Activated T-cell treated with anti-CD3 and anti-CD28 coated beads for 1 hour (primary cell): ENCODE results near the gene EPHB2.

ENCODE experiments used
- DNase-seq: peaks from one replicate; pipeline ENCODE4 v3.0.0-alpha.2; 2020; ENCODE audit warnings: low read depth

Gene EPHB2

DNA sequence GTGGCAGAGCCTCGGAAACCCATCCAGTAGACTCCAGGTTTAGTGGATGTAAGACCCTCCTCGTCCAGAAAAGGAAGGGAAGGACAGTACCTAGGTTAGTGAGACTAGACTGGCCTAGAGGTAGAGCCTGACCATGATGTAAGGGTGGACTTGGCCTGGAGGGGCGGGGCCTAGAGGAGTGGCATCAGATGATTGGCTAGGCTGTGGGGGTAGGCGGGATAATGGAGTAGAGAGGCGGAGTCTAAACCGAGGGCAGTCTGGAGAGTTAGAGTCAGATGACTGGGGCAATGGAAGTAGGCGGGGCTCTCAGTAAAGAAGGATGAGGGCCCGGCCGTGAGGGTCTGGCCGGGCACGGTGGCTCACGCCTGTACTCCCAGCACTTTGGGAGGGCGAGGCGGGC lies 70.1 kb downstream of the EPHB2 start:
- DNase-seq, result no peak

GRCh38 chr1:22781483-22781882 lies 70.8 kb downstream of the EPHB2 start:
- DNase-seq, result no peak

DNA sequence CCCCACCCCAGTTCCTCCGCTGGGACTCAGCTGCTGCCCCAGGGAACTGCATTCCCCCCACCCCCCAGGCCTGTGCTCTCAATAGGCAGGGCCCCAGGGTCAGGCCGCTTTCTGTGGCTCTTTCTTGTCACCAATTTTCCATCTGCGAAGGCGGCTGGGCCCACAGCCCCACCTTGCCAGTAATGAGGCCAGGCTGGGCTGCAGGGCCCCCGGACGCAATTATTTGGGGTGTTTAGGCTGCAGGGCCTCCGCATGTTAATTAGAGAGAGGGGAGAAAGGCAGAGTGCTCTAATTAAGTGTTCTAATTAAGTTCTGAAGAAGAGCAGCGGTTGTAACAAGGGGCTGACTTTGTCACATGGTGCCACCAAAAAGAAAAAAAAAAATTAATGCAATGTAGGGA lies 71.8 kb downstream of the EPHB2 start:
- DNase-seq, result no peak

DNA sequence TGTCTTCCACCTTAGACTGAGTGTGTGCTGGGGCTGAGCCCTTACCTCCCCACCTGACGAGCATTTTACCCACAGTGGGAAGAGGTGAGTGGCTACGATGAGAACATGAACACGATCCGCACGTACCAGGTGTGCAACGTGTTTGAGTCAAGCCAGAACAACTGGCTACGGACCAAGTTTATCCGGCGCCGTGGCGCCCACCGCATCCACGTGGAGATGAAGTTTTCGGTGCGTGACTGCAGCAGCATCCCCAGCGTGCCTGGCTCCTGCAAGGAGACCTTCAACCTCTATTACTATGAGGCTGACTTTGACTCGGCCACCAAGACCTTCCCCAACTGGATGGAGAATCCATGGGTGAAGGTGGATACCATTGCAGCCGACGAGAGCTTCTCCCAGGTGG lies 73.7 kb downstream of the EPHB2 start:
- DNase-seq, result no peak

GRCh38 chr1:22784737-22785136 lies 74.1 kb downstream of the EPHB2 start:
- no peak for DNase-seq

- no peak for DNase-seq
Measured at GRCh38 chr1:22786101-22786500, 75.5 kb downstream of the EPHB2 start.

DNA sequence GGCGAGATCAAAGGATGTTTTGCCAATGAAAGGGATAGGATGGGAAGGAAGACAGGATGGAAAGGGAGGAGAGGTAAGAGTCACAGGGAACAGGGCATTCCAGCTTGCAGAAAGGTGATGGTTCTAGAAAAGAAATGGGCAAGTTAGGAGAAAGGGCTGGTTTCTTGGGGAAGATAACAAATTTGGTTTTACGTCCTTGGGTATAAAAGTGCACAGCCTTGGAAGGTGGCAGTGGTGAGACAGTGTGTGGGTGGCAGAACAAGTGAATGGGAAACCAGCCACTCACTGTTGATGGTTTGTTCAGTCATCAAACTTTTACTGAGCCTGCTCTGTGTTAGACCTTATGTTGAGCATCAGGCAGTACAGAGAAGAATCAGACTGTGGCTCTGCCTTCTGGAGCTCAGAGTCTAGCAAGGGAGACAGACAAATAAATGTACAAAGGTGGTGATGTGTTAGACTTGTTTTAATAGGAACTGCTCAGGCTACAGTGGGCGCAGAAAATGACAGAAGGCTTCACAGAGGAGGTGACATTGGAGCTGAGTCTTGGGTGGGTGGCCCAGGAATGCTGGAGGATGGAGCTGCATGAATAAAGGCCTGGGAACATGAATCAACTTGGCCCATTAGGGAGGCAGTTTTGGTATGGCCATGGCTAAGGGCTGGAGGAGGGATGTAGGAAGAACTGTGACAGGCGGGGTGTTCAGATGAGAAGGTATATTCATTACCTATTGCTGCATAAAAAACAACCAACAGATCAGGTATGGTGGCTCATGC lies 76.3 kb downstream of the EPHB2 start:
- no peak for DNase-seq

DNA sequence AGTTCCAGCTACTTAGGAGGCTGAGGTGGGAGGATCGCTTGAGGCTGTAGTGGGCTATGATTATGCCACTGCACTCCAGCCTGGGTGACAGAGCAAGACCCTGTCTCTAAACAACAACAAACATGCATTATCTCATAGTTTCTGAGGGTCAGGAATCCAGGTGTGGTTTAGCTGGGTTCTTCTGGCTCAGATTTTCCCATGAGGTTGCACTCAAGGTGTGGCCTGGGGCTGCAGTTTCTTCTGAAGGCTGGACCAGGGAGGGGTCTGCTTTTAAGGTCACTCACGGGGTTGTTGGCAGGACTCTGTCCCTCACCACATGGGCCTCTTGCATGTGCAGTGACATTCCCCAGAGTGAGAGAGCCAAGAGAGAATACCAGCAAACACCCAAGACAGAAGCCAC lies 77.0 kb downstream of the EPHB2 start:
- no peak for DNase-seq

DNA sequence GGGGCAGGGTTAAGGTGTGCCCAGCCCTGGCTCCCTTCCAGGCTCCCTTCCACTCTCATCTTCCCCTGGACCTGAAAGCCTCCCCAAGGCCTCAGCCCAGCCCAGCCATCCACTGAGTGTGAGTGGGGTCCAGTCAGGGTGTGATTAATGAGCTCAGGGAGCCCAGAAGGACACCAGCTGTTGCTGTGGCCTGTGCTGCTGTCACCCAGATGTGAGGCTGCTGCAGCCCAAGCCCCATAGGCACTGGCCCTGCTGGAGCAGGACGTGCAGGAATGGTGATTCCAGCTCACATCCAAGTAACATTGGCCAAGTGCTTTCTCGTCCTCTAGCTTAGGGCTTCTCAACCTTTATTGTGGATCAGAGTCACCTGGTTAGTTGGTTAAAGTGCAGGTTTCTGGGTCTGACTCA lies 77.6 kb downstream of the EPHB2 start:
- DNase-seq, result no peak

- DNase-seq, result no peak
Measured at GRCh38 chr1:22789356-22789994, 78.8 kb downstream of the EPHB2 start.

DNA sequence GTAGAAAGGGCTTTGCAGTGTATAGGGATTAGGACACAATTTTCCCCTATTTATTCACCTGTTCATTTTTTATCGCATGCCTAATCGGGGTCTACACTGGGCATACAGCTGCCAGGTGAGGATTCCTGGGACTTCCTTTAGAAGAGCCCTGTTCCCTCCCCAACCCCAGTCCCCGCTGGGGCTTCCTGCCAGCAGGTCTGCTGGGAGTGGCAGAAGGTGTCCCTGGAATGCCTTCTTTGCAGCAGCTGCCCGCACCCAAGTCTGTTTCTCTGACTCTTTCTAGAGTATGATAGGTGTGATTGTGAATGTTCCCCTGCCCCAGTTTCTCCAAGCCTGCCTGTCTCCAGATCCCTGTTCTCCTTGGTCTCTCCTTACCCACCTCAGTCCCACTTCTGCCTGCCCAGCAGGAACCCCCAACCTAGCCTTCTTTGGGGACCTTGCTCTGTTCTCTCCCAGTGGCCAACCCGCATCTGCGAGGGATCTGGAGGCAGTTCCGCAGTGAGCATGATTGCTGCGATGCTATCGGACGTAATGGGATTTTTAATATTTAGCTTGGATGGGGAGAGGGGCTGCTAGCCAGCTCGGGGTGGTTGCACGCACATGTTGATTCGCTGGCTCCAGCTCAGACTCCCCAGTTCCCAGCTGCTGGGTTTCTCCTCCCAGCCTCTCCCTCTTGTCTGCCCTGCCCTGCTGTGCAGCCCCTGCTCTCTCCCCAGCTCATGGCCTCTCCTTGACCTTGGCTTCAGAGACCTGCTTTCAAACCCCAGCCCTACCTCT lies 79.8 kb downstream of the EPHB2 start:
- no peak for DNase-seq

DNA sequence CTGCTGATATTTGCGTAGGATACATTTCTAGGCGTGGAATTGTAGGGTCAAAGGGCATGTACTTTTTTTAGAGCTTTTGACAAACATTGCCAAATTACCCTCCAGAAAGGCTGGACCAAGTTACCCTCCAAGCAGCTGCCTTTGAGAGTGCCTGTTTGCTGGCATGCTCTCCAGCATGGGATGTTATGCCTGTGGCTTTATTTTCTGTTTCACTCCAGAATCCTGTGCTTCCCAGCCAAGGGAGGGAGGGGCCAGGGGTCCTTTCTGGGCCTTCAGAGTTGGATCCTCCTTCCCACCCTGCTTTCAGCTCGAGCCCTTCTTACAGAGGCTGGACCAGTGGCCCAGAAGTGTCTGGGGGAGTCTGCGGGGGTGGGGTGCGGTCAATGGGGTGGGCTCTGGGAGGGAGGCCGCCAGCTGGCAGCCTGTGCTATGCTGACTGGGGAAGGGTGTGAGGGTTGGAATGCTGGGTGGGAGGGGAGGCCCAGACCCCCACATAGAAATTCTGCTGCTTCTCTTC lies 81.2 kb downstream of the EPHB2 start:
- DNase-seq, result no peak

DNA sequence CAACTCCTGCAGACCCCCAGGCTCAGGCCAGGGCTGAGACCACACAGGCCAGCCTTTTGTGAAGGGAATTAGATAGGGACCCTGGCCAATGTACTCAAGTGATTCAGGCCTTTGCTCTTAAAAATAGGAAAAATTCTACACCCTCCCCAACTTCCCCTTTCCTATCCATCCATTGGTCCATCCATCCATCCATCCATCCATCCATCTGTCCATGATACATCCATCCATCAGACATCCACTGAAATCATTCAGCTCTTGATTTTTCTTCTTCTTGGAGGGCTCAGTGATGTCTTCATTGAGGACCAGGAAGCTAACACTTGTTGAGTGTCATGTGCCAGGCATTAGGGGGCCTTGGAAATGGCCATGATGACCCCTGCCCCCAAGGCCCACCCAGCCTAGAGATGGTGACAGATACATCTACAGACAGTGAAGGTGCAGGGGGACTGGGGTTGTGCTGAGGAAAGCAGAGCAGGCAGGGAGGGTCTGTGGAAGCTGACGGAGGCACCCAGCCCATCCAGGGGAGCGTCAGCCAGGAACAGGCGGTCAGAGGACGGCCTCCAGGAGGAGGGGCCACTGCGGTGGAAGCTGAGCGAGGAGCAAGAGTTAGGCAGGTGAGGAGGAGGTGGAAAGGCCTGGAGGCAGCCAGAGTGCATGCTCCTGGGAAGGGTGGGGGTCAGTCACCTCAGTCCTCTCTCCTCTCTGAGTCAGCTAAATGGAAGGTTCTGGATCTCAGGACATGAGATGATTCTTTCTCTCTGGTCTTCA lies 81.9 kb downstream of the EPHB2 start:
- no peak for DNase-seq

DNA sequence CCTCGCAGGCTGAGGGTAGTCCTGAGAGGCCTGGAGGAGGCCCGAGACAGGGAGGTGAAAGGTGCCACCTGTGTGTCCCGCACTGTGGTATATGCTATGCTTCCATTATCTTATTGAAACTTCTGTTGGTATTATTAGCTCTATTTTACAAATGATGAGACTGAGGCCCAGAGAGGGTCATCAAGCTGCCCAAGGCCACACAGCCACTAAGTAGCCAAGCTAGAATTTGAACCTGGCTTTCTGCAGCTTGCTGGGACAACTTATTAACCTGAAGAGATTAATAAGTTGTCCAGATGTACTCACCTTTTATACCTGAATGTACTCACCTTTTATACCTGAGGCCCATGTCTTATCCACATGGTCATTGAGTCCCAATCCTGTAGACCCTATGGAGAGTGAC lies 83.0 kb downstream of the EPHB2 start:
- no peak for DNase-seq

GRCh38 chr1:22794647-22795365 lies 84.2 kb downstream of the EPHB2 start:
- no peak for DNase-seq

GRCh38 chr1:22795366-22795714 lies 84.7 kb downstream of the EPHB2 start:
- no peak for DNase-seq

- no peak for DNase-seq
Measured at GRCh38 chr1:22796642-22797041, 86.0 kb downstream of the EPHB2 start.

- no peak for DNase-seq
Measured at GRCh38 chr1:22798083-22798482, 87.4 kb downstream of the EPHB2 start.

DNA sequence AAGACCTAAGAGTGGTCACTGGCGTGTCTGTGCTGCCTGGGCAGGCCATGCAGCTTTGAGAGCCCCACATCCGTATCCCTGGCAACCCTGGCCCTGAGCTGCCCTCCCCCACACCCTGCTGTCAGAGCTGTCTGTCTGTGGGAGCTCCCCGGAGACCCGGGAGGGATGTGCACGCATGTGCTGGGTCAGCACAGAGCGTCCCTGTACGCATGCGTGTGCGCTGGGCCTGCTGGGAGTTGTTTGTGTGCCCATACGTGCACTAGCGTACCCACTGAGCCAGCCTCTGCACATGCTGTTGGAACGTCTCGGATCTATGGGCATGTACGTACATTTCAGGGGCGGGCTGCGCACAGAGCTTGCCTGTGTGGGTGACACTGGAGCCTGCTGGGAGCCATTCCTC lies 89.3 kb downstream of the EPHB2 start:
- no peak for DNase-seq

- no peak for DNase-seq
Measured at GRCh38 chr1:22800629-22801028, 90.0 kb downstream of the EPHB2 start.

DNA sequence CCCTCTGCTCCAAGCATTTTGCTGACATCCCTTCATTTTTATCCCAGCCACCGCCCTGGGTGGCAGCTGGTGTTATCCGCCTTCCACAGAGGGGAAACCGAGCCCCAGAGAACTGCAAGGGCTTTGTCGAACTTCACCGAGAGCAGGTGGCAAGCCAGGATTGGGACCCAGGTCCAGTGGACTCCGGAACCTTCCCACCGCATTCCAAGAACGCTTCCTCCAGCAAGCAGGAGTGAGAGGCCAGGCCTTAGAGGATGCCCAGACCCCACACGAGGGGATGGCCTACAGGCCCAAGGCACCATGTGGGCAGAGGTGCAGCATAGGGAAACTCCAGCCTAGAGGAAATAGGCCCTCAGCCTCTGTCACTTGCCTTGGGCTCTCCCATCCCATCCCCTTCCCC lies 90.7 kb downstream of the EPHB2 start:
- DNase-seq, result no peak

- DNase-seq, result no peak
Measured at GRCh38 chr1:22801761-22802160, 91.1 kb downstream of the EPHB2 start.
